Adrenal gland (tissue), 5 donors: ENCODE data around the gene PTPRN2.

Experiments used
- CTCF ChIP-seq, 6 experiments: fragments of 450-650 bp in 4 of 6; fragments of 200-600 bp in 2 of 6; sonication (generic) in 1 of 6; IDR thresholded peaks; 1 replicate in 5 of 6; 2 replicates in 1 of 6; pipeline versions ENCODE4 v1.5.1 to v1.8.0; 2016 to 2021; ENCODE audit warnings: antibody characterized with exemption in 6 of 6, mild to moderate bottlenecking in 2 of 6, moderate library complexity in 1 of 6
- POLR2A ChIP-seq, 2 donors: fragments of 450-650 bp; IDR thresholded peaks; one replicate each; pipeline ENCODE4 v1.6.1; 2017; ENCODE audit warnings: antibody characterized with exemption in 2 of 2, mild to moderate bottlenecking in 2 of 2, moderate library complexity in 1 of 2
- donor health status: DM: no; HTN: no; CAD: no.

GRCh38 chr7:158263964-158264748 lies 323.5 kb downstream of the PTPRN2 start:
- TF ChIP-seq CTCF (IDR thresholded peaks at IDR 0.05) (no peak), POLR2A (IDR thresholded peaks at IDR 0.05) (no peak)
